Non-pigmented ciliary epithelial cell (primary cell): ENCODE results near the gene RAD21L1.
"Not testable (repeated sequence)": the region's sequence is repeated elsewhere in the genome, so short reads cannot be mapped to it uniquely, and the experiment has no call there.

Source experiments
- DNase-seq: peaks from one replicate; pipeline ENCODE4 v3.0.0-alpha.2; 2010; ENCODE audit warnings: low read depth

The RAD21L1 gene

DNA sequence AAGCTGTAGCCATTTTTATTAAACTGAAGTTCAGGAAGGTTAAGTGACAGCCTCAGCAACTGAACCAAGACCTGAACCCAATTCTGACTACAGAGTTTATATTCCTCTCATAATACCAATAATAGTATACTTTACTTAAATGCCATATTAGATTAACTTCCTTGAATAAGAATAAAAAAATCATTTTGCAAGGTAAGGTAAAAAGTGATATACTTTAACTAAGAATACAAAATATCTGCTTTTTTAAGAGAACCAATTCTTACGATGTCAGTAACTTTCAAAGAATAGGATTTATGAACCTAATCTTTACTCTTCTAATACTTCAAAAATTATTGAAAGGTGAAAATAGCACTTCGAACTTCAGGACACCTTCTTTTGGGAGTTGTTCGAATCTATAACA, 3.7 kb downstream of the RAD21L1 start:
- no peak for DNase-seq

DNA sequence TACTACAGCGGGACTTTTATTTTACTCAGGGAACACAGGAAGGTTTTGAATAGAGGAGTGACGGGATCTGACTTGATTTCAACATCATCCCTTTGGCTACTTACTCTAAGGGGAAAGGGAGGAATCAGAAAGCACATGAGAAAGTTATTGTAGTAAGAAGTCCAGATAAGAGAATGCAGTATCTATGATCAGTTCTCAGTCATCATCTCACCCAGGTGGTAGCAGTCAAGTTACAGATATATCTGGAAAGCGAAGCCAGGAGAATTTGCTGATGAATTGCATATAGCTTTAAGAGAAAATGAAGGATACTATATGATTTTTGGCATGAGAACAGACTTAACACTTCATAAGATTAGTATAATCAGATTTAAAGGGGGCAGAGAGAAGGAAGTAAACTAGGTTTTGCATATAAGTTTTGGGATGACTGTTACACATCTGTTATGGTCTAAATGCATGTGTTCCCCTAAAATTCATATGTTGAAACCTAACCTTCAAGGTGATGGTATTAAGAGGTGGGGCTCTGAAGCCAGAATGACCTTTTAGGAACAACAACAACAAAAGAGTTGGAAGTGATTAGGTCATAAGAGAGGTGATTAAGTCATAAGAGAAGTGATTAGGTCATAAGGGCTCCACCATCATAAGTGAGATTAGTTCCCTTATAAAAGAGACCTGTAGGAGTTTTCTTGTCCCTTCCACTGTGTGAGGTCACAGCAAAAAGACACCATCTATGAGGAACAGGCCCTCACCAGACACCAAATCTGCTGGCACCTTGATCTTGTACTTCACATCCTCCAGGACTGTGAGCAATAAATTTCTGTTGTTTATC, 6.7 kb downstream of the RAD21L1 start:
- no peak for DNase-seq

DNA sequence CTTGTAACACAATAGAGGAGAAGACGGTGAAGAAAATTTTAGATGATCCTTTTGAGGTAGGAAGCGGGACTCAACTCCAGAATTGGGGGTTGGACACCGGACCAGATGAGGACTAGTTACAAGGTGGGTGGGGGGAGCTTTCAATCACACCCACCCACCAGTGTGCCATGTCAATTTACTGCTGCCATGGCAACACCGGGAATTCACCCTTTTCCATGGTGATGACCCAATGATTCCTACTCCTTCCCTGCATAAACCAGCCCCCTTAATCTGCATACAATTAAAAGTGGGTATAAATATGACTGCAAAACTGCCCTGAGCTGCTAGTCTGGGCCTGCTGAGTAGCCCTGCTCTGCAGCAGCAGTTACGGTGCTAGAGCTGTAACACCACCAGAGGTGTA, 14.7 kb downstream of the RAD21L1 start:
- DNase-seq = no peak

DNA sequence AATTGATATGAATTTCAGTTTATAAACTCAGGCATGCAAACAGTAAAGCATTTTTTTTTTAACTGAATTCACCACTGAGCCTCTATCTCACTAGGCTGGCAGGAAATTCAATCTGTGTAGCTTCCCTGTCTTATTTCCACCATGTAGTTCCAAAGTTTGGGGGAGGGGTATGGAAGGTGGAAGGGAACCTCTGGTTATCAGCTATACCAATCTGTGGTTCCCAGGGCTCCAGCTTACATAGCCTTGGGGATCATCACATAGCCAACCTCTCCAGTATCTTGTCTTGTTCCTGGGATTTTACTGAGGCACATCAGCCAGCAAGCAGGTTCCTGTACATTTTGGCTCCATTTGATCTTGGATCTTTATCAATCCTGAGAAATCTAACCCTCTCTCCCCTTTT, 15.6 kb downstream of the RAD21L1 start:
- DNase-seq = no peak

DNA sequence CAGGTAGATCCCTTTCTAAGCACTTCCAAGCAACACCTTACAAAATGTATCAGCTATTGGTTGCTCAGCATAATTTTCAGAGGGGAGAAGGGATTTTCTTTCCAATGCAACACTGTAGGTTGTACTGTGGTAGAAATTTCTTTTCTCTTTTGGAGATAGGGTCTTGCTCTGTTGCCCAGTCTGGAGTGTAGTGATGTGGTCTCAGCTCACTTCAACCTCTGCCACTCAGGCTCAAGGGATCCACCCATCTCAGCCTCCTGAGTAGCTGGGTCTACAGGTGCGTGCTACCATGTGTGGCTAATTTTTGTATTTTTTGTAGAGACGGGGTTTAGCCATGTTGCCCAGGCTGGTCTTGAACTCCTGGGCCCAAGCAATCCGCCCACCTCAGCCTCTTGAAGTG, 16.3 kb downstream of the RAD21L1 start:
- DNase-seq = no peak

DNA sequence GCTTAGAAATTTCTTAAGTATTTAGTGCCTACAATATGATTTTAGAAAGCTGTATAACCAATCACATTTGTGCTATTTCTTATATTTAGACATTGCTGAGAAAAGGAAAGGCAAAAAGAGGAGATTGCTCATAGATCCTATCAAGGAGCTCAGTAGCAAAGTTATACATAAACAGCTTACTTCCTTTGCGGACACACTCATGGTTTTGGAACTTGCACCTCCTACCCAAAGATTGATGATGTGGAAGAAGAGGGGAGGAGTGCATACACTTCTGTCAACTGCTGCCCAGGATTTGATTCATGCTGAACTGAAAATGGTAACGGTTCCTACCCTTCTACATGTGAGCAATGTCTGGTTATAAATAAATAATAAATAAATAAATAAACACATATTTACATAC, 16.7 kb downstream of the RAD21L1 start:
- peak; percentile 86 for DNase-seq

DNA sequence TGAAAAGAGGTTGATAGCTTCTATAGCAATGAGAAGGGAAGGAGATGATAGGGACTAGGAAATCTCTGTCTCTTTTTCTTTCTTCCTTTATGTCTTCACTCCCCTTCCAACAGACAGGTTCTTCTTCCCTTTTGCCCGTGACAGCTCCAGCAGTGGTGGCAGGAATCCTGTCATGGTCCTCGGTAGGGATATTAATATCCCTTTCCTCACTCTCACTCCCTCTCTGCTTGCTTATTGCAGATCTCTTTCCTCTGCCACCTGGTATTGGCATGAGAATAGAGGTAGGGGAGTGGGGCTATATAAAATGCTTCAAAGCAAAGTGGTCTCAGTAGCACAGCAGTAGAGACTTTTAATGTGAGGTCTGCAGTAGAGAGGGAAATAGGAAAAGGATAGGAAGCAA, 19.7 kb downstream of the RAD21L1 start:
- no peak for DNase-seq

DNA sequence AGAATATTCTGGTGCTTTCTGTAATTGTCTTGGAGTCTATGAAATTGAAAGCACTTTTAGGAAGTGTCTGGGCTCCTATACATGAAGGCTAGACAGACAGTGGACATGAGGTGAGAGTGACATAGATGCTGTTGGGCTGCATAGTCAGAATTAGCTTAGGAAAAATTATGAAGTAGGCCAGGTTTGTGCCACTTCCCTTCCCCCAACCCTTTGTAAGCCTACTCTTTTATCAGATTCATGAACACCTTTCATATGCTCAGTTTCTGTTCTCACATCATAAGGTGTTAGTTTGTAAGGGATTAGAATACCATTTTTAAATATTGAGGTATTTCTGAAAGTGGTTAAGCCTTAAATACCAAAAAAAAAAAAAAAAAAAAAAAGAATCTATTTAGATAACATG, 21.8 kb downstream of the RAD21L1 start:
- DNase-seq = no peak

DNA sequence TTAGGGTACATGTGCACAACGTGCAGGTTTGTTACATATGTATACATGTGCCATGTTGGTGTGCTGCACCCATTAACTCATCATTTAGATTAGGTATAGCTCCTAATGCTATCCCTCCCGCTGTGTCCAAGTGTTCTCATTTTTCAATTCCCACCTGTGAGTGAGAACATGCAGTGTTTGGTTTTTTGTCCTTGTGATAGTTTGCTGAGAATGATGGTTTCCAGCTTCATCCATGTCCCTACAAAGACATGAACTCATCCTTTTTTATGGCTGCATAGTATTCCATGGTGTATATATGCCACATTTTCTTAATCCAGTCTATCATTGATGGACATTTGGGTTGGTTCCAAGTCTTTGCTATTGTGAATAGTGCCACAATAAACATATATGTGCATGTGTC, 24.4 kb downstream of the RAD21L1 start:
- not testable (repeated sequence) for DNase-seq

DNA sequence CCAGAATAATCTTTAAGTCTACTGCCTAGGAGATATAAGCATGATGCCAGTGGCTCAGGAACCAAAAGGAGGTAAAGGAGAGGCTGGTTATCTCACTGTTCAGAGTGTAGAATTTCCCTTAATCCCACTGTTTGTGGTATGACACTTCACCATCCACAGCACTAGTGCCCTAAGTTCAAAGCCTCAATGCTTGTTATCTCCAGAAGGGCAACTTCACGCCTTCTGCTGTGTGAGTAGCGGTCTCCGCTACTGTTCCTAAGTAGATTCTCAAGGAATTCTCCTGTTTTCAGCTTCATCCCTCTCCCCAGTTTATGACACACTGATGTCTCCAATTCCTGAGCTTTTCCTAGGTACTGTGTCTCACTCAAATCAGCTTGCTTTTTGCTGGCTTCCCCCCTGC, 26.6 kb downstream of the RAD21L1 start:
- DNase-seq = no peak

DNA sequence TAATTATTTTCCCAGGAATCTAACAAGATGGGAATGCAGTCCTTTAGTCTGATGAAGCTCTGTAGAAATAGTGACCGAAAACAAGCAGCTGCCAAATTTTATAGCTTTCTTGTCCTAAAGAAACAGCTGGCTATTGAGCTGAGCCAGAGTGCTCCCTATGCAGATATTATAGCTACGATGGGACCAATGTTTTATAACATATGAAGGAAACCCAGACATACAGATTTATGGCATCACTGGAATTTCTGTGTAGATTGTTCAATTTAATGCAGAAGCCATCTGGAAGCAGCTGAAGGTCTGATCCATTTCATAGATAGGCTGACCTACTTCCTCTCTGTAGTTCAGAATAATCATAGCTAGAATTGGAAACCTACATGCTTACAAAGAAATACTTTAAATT, 28.4 kb downstream of the RAD21L1 start:
- no peak for DNase-seq

DNA sequence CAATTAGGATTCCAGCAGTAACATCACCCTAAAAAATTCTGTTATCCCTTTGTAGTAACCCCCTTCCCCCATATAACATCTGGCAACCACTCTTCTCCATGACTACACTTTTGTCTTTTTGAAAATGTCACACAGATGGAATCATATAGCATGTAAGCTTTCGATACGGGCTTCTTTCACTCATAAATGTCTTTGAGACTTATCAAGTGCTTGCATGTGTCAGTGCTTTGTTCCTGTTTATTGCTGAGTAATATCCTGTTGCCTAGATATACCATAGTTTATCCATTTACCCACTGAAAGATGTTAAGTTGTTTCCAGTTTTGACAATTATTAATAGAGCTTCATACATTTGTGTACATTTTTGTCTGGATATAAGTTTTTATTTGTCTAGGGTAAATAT, 29.8 kb downstream of the RAD21L1 start:
- DNase-seq = no peak

DNA sequence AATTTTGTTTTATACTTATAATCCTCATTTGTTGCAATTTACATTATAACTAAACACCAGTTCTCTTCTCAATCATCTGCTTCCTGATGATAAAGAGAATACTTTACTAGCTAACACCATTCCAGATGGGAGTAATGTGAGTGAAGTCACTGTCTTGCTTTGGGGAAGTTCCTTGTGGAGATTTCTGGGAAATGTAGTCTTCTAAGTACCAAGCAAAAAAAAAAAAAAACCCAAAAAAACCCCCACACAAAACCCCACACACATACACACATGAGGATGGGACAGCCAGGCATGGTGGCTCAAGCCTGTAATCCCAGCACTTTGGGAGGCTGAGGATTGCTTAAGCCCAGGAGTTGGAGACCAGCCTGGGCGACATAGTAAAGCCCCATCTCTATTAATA, 38.0 kb downstream of the RAD21L1 start:
- no peak for DNase-seq

DNA sequence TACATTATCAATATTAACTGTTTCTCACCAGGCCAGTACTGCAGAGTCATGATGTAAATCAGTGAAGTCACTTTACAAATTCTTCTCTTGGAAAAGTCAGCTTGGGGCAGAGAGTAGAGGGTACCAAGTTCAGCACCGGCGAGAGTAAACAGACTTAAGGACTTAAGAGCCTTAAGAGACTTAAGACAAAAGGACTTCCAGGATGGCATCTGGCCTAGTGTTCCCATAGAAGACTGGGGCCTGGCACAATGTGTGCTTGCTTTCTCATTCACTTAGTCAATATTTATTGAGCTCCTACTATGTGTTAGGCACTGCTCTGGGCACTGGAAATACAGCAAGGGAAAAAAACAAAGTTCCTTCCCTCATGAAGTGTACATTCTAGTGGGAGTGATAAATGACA, 38.9 kb downstream of the RAD21L1 start:
- no peak for DNase-seq

DNA sequence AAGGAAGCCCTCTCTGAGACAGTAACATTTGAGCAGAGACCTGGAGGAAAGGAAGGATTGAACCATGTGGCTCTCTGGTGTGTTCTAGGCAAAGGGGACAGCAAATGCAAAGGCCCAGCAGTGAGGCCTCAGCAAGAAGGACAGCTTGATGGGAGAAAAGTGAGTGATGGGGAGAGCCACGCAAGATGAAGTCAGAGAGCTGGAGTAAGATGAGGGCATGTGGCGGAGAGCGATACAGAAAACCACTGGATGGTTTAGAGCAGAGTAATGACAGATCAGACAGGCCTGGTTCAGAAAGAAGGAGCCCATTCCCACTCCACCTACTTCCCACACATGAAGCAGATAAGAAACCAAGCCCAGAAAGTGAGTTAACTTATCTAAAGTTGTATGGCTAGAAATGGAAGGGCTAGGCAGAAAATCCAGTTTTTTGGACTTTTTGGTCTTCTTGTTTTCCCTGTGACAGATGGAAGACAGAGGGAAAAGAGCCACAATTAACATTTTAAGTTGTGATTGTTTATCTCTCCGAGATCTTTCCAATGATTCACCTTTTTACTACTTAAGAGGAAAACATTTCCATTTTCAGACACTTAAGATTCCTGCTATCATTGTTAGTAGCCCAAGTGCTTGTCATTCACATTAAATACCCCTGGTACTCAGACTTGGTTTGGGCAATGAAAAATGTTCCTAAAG, 39.5 kb downstream of the RAD21L1 start:
- DNase-seq = no peak

DNA sequence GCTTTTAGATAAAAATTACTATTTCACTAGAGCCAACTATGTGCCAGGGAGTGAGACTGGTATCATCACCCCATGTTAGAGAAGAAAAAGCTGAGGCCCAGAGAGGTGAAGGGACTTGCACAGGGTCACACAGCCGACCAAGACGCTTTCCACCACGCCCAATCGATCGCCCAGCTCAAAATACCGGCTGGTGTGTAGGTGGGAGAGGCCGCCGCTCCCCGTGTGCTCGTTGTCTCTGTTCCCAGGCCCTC, 40.0 kb downstream of the RAD21L1 start:
- no peak for DNase-seq

DNA sequence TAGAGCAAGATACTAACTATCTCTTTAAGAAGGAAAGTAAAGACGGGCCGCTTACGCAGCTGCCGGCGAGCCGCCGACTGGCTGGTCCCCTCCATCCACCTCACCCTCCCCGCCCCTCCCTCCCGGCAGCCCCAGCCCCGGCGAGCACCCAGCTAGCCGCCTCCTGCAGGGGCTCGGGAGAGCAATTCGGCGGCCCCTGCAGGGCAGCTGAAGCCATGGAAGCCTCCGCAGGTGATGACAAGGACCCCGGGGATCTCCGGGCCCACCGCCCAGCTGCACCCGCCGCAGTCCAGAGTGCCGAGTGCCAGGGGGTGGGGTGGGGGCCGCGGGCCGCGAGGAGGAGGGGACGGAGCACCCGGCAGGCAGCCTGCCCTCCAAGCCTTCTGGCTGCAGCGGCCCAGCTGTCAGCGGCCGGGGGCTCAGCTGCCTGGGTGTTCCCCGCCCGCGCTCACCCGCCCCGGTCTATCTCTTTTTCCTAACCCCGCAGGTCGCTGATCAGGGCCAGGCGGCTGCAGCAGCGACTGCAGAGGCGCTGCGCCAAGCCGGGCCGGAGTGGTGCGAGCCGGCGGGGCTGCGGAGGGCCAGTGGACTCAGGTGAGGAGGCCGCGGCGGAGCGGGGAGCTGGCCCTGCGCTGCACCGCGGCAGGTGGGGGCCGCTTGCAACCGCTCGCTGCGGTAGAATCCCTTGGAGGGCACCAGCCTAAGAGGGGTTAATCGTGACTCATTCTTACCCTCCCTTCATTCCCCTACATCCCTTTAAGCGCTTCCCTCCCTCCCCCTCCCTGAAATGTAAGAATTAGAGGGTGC, 40.5 kb downstream of the RAD21L1 start, which contains the start of gene SNPH:
Gene SNPH, plus strand, starts transcription at position 128 of the 807 bp plus-strand sequence. CDS start 29,946 bp downstream, outside the sequence.
- no peak for DNase-seq

DNA sequence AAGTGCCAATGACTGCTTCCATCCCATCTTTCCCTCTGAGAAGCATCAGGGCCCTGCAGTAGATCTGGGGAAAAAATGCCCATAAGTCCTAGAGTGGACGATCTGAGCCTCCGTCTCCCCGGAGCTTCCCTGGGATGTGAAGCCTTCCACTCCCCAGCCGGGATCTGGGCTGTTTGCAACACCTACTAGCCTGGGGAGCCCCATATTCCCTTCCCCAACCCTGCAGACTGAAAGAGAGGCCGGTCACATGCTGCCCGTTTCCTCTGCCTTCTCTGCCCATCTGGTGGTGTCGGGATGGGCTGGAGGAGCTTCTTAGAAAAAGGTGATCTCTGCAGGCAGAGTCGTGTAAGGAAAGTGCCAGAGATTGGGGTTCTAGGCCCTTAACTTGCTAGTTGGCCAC, 41.3 kb downstream of the RAD21L1 start:
- DNase-seq = no peak

DNA sequence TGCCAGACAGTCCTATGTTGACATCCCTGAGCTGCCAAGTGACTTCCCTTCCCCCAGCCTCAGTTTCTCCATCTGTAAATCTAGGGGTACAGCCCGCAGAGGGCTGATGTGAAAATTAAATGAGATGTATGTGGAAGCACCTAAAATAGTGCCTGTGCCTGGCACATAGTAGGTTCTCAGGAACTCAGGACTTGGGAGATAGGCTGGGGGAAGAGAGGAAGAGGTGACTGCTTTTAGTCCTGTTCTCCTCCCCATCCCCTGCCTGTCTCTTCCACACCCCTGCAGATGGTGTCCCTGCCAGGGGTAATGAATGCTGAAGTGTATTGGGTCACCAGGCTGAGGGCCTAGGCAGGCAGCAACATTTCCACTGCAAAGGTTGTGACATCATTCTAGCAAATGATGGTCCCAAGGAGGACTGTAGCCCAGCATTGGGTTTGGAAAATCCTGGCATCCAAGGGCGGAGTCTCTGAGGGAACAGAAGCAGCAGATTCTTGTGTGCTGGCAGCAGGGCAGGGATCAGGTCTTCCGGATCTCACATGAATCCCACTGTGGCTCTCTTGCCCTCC, 42.0 kb downstream of the RAD21L1 start:
- DNase-seq = no peak

DNA sequence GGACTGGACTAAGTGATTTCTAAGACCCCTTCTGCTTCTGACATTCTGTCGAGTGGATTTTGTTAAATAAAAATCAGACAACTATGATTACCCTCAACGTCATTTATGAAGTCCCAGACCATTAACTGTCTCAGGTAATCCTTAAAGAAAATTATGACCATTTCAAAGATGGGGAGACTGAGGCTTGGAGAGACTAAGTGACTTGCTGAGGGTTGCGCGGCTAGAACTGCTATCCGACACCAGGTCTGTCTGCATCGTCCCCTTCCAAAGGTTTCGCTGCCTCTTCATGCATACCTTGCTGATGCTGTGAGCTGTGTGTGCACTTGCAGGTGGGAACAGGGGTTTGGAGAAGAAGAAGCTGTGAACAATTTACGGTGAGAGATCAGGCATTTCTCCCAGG, 43.4 kb downstream of the RAD21L1 start:
- no peak for DNase-seq

DNA sequence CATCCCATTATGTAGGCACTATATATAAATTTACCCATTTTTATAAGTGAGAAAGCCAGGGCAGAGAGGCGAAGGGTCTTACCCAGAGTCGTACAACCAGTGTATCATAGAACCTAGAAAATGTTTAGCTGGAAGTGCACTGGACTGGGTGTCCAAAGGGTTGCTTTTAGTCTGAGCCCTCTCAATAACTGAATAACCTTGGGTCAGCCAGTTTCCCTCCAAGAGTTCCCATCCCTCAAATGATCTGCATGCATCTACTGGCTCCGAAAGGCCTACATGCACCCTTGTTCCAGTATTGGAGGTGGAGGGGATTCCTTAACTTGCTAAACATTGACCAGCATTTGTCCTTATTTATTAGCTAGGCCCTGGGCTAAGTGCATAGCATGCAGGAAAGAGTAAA, 44.0 kb downstream of the RAD21L1 start:
- DNase-seq = no peak

DNA sequence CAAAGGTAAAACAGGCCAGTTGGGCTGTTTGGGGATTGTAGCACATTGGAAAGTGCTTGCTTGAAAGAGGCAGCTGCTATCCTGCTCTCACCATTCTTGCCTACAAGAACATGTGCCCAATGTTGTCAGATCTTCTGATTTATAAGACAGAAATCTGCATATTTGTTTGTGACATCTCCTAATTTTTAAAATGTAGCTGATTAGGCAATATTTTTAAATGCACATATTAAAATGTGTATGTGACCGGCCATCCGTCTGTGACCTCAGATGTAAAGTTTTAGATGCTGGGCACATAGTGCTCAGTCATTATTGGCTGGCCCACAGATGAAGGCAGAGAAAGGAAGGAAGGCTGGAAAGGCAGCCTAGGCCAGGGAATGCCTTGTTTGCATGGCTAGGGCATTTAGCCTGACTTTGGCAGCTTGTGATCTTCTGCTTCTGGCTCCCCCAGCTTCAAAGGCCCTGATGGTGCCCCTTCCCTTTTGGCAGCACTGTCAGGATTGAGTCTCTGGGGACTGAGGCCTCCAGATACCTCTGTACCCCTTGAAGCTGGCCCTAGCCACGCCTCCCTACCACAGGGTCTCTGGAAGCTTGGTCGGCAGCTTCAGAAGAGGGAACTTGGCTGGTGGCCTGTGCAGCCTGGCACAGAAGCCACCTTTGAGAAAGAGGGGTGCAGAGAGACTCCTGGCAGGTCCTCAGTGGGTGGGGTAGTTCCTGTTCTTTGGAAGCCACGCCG, 46.7 kb downstream of the RAD21L1 start:
- DNase-seq = no peak
